ENCODE results near the gene ABCA9.

The ABCA9 gene

GRCh38 chr17:69093279-69093789, 32.6 kb upstream of the ABCA9 start:
- ChIA-PET CTCF (interaction anchor here (1.0 kb wide), 1 partner anchor 11 kb away, joined by 3 read pairs; no protein-coding TSS in a partner anchor), POLR2A (no interaction called here)
- no peak for DNase-seq (ENCODE audit: extremely low spot score)
- no peak for TF ChIP-seq CTCF (IDR thresholded peaks at IDR 0.05; ENCODE audit: control extremely low read depth, extremely low read depth, low read depth, missing control alignments)

DNA sequence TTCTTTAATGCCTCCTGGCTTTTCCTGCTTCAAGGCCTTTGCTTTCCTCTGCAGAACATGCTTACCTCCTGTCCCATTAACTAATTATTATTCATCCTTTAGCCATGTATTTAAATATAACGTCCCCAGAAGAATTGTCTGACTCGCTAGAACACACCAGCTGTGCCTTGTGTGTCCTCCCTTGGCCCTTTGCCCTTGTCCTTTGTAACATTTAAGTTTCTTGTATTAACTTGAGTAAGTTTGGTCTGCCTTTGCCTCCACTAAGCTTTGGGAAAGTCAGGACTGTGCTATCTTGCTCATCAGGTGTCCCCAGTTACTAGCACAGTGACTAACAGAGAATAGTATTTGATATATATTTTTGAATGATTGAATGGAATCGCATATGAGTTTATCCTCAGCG, 29.6 kb upstream of the ABCA9 start:
- ChIA-PET CTCF (interaction anchor here (0.8 to 2.8 kb wide), 4 partner anchors 9 to 462 kb away, joined by 3 to 8 read pairs (median 5); no protein-coding TSS in a partner anchor), POLR2A (no interaction called here)
- no peak for TF ChIP-seq CTCF (IDR thresholded peaks at IDR 0.05; ENCODE audit: control extremely low read depth, extremely low read depth, low read depth, missing control alignments)
- DNase-seq (ENCODE audit: extremely low spot score) = no peak

- CTCF ChIA-PET = interaction anchor here (1.5 to 1.8 kb wide), 3 partner anchors 9 to 22 kb away, joined by 3 to 4 read pairs (median 3); no protein-coding TSS in a partner anchor
These were observed 28.0 kb upstream of the ABCA9 start for GRCh38 chr17:69088643-69089200.

GRCh38 chr17:69086641-69087040, 25.9 kb upstream of the ABCA9 start:
- TF ChIP-seq CTCF (IDR thresholded peaks at IDR 0.05; ENCODE audit: control extremely low read depth, extremely low read depth, low read depth, missing control alignments) = no peak
- no peak for DNase-seq (ENCODE audit: extremely low spot score)
- CTCF ChIA-PET = interaction anchor here (1.0 to 1.6 kb wide), 2 partner anchors 13 to 31 kb away, joined by 3 to 4 read pairs; no protein-coding TSS in a partner anchor
- POLR2A ChIA-PET = no interaction called here

More at GRCh38 chr17:69088643-69089200, 28.0 kb upstream of the ABCA9 start:
- no peak for TF ChIP-seq CTCF (IDR thresholded peaks at IDR 0.05; ENCODE audit: control extremely low read depth, extremely low read depth, low read depth, missing control alignments)
- POLR2A ChIA-PET = no interaction called here
- no peak for DNase-seq (ENCODE audit: extremely low spot score)

DNA sequence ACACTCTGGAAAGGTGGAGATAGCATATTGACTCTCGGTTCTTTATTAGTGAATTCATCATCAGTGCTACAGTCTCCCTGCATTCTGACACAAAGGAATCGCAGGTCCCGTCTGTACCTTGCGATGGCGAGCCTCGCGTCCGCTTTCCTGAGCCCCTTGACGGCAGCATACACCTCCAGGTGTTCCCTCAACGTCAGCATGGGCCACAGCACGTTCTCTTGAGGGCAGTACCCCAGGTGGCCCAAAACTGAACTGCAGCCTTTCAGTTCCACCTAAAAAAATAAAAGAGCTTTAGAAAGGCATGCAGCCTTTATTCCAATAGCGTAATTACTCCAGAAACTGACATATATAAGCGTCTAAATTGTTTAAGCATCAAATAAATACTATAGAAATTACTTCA, 24.2 kb upstream of the ABCA9 start:
- no peak for TF ChIP-seq CTCF (IDR thresholded peaks at IDR 0.05; ENCODE audit: control extremely low read depth, extremely low read depth, low read depth, missing control alignments)
- DNase-seq (ENCODE audit: extremely low spot score) = no peak
- ChIA-PET POLR2A (no interaction called here), CTCF (interaction anchor here (1.0 to 1.3 kb wide), 3 partner anchors 13 to 43 kb away, joined by 3 to 4 read pairs (median 3); no protein-coding TSS in a partner anchor)

- ChIA-PET CTCF (interaction anchor here (1.2 kb wide), 1 partner anchor 10 kb away, joined by 3 read pairs; no protein-coding TSS in a partner anchor), POLR2A (no interaction called here)
- TF ChIP-seq CTCF (IDR thresholded peaks at IDR 0.05; ENCODE audit: control extremely low read depth, extremely low read depth, low read depth, missing control alignments) = no peak
- no peak for DNase-seq (ENCODE audit: extremely low spot score)
These were observed 22.0 kb upstream of the ABCA9 start for GRCh38 chr17:69082696-69083095.
